Prostate gland (tissue), 2 donors: ENCODE measurements around the gene VPS45.

Experiments used
- CTCF ChIP-seq, 4 experiments: fragments of 200-600 bp in 2 of 4; fragments of 450-650 bp in 2 of 4; sonication (generic) in 2 of 4; IDR thresholded peaks; 1 replicate in 3 of 4; 2 replicates in 1 of 4; pipeline ENCODE4 v1.5.1; 2016 to 2019; ENCODE audit warnings: antibody characterized with exemption in 4 of 4, mild to moderate bottlenecking in 2 of 4, moderate library complexity in 2 of 4
- POLR2AphosphoS5 ChIP-seq: sonication (generic); formaldehyde crosslinking; IDR thresholded peaks from one replicate; pipeline ENCODE4 v1.6.1; 2017; ENCODE audit warnings: antibody characterized with exemption

DNA sequence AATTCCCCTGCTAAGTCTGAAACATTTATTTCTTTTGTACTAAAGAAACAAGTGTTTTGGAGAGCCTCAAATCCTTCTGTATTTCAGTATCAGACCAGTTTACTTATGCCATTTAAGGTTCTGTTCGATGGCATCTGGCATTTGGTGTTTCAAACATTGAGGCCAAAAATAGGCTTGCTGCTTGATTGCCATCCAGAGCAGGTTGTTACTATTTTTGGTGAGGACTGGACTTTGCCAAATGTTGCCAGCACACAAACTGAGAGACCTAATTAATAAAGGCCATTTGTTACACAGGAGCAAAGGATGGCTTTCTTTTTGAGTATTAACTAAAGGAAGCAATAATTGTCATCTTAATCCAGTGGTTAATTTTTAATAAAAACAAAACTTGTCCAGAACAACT lies 26.2 kb downstream of the VPS45 start:
- no peak for TF ChIP-seq CTCF (IDR thresholded peaks at IDR 0.05)
- TF ChIP-seq POLR2AphosphoS5: no peak
